GM19452 (cell line): ENCODE measurements around the gene ZNF699.
A peak's percentile ranks its signal among the peaks of the same experiment; 100 is the strongest.
"Not testable (repeated sequence)": the region's sequence is repeated elsewhere in the genome, so short reads cannot be mapped to it uniquely, and the experiment has no call there.

Experiments
- ATAC-seq: cut with Tn5 transposase; IDR thresholded peaks from one replicate; pipeline ENCODE4 v1.9.1; 2021; ENCODE audit not compliant: unreplicated experiment

ZNF699 gene

DNA sequence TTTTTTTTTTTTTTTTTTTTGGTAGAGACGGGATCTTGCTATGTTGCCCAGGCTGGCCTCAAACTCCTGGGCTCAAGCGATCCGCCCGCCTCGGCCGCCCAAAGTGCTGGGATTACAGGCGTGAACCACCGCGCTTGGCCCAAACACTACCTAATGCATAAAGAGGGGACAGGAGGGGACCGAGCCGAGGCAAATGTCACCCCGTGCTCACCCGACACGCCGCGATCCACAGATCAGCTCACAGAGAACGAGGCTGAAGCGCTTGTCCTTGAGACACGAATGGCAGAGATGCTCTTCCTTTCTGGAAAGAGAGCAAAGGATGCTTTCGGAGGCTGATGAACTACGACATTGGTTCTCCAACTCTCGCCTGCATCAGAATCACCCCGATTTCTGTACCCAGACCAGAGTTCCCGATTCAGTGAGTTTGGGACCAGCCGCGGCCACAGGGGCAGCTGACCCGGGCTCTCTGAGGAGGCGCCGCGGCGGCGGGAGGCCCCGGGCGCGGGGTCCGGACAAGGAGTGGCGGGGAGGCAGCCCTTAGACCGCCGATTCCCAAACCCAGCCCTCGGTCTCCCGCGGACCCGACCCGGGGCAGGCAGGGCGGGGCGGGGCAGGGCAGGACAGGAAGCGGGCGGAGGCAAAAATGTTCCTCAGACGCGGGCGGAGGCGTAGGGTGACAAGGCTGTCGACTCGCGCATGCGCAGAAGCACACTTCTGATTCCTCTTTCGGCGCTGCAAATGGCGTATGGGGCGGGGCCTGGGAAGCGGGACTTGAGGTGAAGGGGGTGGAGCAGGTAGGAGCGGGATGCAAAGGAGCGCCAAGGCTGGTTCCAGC, at the start of gene ZNF699:
Gene ZNF699 (minus strand): TSS at position 700 of the 835 bp plus-strand sequence. CDS start 4,719 bp downstream, outside the sequence.
- ATAC-seq = peak; percentile 86

- ATAC-seq = no peak
Observed at GRCh38 chr19:9354651-9355050, 45.0 kb upstream of the ZNF699 start.

GRCh38 chr19:9353011-9353410, 43.4 kb upstream of the ZNF699 start:
- no peak for ATAC-seq

DNA sequence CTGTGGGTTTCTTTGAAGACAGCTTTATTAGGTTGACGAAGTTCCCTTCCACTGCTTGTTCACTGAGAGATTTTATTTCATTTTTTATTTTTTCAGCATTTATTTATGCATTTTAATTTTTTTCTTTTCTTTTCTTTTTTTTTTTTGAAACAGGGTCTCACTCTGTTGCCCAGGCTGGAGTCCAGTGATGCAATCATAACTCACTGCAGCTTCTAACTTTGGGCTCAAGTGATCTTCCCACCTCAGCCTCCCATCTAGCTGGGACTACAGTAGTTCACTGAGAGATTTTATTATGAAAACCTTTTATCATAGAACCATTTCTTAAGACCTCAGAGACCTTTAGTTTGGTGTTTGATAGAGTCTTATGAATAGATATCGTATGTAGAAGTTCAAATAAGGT, 42.9 kb upstream of the ZNF699 start:
- ATAC-seq = no peak

DNA sequence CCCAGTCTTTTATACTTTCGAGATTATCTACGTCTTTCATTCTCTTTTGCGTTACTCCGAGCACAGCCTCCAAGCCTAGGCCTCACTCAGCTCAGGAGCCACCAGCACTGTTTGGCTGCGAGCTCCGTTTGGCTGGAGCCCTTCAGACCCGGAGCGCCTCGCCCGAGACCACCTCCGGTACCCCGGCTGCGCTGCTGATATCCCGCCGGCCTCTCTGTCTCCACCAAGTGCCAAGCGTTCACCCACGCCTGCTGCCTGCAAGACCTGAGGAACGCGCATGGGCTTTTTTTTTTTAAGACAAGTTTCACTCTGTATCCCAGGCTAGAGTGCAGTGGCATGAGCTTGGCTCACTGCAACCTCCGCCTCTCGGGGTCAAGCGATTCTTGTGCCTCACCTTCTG, 39.0 kb upstream of the ZNF699 start:
- ATAC-seq = no peak

DNA sequence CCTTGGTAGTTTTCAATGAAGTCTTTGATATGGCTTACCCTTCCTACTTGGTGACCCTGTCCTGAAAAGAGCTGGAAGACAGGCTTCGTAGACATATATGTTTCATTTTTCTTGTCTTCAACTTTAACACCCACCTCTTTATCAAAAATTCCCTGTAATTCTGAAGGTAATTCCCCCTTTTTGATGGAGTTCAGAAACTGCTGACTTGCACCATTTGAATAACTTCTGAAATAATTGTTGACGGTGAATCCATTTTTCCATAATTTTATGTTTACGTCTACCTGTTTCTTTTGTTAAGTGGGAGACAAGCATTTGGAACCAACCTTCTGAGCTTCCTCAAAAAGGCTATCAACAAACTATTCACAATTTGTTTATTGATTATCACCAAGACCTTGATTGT, 38.6 kb upstream of the ZNF699 start:
- ATAC-seq = no peak

DNA sequence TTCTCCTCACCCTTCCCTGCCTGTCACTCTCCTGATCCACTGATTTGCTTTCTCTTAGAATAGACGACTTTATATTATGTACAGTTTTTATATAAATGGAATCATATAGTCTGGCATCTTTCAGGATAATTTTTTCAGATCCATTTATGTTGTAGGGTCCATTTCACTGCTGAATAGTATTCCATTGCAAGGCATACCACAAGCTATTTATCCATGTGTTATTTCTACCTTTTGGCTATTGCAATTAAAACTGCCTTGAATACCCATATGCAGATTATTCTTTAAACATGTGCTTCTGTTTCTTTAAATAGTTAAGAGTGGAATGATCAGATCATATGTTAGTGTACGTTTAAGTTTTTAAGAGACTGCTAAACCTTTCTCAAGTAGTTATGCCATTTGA, 35.4 kb upstream of the ZNF699 start:
- no peak for ATAC-seq

DNA sequence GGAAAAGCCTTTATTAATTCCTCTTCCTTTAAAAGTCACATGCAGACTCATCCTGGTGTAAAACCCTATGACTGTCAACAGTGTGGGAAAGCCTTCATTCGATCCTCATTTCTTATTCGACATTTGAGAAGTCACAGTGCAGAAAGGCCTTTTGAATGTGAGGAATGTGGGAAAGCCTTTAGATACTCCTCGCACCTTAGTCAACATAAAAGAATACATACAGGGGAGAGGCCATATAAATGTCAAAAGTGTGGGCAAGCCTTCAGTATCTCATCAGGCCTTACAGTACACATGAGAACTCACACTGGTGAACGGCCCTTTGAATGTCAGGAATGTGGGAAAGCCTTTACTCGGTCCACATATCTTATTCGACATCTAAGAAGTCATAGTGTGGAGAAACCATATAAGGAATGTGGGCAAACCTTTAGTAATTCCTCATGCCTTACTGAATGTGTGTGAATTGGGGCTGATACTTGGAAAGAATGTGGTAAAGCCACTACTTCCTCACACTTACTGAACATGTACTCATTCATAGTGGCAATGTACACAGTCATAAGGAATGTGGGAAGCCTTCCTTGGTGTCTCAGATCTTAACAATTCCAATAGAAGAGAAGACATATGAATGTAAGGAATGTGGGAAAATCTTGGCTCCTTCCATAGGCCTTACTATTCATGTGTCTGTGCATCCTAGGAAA, 33.1 kb upstream of the ZNF699 start:
- no peak for ATAC-seq

DNA sequence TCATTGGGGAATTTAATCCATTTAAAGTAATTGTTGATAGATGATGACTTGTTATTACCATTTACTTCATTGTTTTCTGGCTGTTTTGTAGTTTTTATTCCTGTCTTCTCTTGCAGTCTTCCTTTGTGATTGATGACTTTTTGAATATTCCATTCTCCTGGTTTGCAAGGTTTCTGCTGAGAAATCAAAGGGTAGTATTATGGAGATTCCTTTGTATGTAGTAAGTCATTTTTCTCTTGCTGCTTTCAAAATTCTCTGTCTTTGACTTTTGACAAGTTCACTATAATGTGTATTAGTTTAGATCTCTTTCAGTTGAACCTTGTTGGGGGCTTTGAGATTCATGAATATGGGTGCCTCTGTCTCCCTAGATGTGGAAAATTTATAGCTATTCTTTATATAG, 20.4 kb upstream of the ZNF699 start:
- ATAC-seq = no peak

DNA sequence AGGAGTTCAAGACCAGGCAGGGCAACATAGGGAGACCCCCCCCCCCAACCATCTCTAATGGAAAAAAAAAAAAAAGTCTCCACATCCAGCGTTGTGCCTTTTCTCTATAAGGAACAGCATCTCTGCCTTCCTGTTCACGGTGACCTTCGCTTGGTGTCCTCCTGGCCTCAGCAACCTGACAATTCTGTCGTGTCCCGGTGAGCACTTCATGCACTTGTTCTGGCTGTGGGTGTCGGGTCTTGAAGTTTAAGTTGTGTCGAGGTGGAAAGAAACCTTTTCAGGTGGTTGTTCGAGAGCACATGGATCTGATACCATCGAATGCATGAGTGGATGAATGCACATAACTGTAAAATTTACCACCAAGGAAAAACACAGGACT, 14.9 kb upstream of the ZNF699 start:
- no peak for ATAC-seq

- peak; percentile 98 for ATAC-seq
Observed at GRCh38 chr19:9323919-9324583, 14.4 kb upstream of the ZNF699 start, which contains the start of gene ZNF559. TSS of gene ZNF559 (plus strand) at chr19:9324179. CDS start at chr19:9338550, 14,371 bp downstream.

GRCh38 chr19:9323557-9323918, 13.9 kb upstream of the ZNF699 start:
- ATAC-seq = peak; percentile 29

GRCh38 chr19:9322201-9322600, 12.6 kb upstream of the ZNF699 start:
- ATAC-seq = not testable (repeated sequence)

DNA sequence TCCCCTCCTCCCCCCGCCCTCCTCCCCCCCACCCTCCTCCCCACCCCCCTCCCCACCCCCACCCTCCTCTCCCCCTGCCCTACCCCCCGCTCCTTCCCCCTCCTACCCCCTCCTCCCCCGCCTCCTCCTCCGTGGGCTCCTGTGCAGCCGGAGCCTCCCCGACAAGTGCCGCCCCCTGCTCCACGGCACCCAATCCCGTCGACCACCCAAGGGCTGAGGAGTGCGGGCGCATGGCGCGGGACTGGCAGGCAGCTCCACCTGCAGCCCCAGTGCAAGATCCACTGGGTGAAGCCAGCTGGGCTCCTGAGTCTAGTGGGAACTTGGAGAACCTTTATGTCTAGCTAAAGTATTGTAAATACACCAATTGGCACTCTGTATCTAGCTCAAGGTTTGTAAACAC, 12.1 kb upstream of the ZNF699 start:
- not testable (repeated sequence) for ATAC-seq

DNA sequence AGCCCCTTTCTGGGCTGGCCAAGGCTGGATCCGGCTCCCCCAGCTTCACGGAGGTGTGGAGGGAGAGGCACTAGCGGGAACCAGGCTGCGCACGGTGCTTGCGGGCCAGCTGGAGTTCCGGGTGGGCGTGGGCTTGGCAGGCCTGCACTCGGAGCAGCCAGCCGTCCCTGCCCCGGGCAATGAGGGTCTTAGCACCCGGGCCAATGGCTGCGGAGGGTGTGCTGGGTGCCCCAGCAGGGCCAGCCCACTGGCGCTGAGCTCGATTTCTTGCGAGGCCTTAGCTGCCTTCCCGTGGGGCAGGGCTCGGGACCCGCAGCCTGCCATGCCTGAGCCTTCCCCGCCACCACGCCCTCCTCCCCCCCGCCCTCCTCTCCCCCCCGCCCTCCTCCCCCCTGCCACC, 11.7 kb upstream of the ZNF699 start:
- ATAC-seq = no peak

- no peak for ATAC-seq
Observed at GRCh38 chr19:9313756-9314155, 4.1 kb upstream of the ZNF699 start.

- ATAC-seq = peak; percentile 53
Observed at GRCh38 chr19:9309974-9310446, 372 bp upstream of the ZNF699 start.

DNA sequence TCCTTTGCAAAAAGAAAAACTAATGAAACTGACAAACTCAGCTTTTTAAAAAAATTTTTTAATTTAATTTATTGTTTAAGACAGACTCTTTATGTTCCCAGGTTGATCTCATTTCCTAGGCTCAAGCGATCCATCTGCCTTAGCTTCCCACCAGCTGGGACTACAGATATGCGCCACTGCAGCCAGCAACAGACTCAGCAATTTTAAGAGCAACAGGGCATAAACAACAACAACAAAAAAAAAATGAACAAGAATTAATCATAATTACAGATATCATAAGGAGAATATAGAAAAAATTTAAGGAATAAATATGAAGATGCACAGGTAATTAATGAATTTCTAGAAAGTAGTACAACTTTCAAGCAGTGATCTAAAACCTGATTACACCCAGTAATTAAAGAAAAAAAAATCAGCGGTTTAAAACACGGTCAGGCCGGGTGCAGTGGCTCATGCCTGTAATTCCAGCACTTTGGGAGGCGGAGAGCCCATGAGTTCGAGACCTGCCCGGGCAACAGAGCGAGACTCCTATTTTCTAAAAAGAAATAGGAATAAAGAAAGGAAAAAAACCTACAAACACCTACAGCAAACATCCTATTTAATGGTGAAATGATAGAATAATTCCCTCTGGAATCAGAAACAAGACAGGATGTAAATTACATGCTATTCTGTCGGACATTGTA, 1.4 kb downstream of the ZNF699 start:
- ATAC-seq = no peak

GRCh38 chr19:9306443-9306842, 3.2 kb downstream of the ZNF699 start:
- no peak for ATAC-seq

- no peak for ATAC-seq
Observed at GRCh38 chr19:9296336-9296735, 13.3 kb downstream of the ZNF699 start.

DNA sequence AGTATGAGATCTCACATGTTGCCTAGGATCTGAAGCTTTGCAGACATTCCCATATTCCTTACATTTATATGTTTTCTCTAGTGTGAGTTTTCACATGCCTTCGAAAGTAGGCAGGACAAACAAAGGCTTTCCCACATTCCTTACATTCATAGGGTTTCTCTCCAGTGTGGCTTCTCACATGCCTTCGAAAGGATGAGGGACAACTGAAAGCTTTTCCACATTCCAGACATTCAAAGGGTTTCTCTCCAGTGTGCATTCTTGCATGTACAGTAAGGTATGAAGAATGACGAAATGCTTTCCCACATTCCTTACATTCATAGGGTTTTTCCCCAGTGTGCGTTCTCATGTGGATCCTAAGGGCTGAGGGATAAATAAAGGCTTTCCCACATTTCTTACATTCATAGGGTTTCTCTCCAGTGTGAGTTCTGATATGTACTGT, 14.2 kb downstream of the ZNF699 start:
- ATAC-seq = no peak
